ENCODE measurements around the gene DMPK. TPM values are rescaled to one million over a fixed set of nuclear protein-coding genes. Genes with fewer than 3 reads are reported as not detected.

The DMPK gene
- total and polyA plus RNA-seq, 2 of the 4 experiments (the other 2 are of a cell fraction), result 7.9 to 50.7 TPM

GRCh38 chr19:45769821-45770191 is 12.5 kb downstream of the DMPK start:
- WGBS, 2 experiments (ENCODE audit: extremely low coverage in 2 of 2, insufficient read length in 1 of 2), result 2% methylated on average over 16 of the region's 28 CpGs; no CpG with 5 or more reads in 1 of the 2 experiments
- H3K18ac ChIP-seq (ENCODE audit: low read depth, low read length), result no peak overlapping the region; the same call in 1 of the 2 replicates
- BruUV-seq (replicated peaks), result TSS peak; percentile 85
- H2AK5ac ChIP-seq (ENCODE audit: low read depth, low read length), result peak overlapping the region; percentile 86
- intact Hi-C loops (cut with micrococcal nuclease), result loop anchor here (1.0 to 2.0 kb wide), 3 partner anchors 29 to 77 kb away; partner anchors contain the start of gene QPCTL
- peak overlapping the region; percentile 64 for H2BK5ac ChIP-seq (ENCODE audit: low read depth, low read length, poor library complexity, severe bottlenecking)
- peaks cover 10% of the 10 kb centered on the region; the same call in 1 of the 2 replicates for H3K36me3 ChIP-seq (ENCODE audit: control insufficient read depth, insufficient read depth, low read length)
- TF ChIP-seq BHLHE40 (IDR thresholded peaks at IDR 0.05; ENCODE audit: low read depth, low read length) (no peak), SMC3 (IDR thresholded peaks at IDR 0.05; ENCODE audit: low read depth, low read length) (no peak), CTCF (conservative IDR thresholded peaks at IDR 0.05; ENCODE audit: low read depth, low read length) (no peak)
- H4K8ac ChIP-seq (ENCODE audit: low read depth in 2 of 2, low read length in 2 of 2), result peak overlapping the region in 1 of 2 experiments; percentile 49; a peak in 2 of 4 replicates
- peak overlapping the region; percentile 4; the same call in 1 of the 2 replicates for H2BK120ac ChIP-seq (ENCODE audit: low read depth, low read length)
- ChIA-PET POLR2A (ENCODE audit: unreplicated experiment) (interaction anchor here (0.6 to 1.0 kb wide), 5 partner anchors 13 to 56 kb away, joined by 3 to 11 read pairs (median 5); partner anchors contain the start of gene DMPK), CTCF (interaction anchor here (0.6 to 3.0 kb wide), 9 partner anchors 13 to 77 kb away, joined by 3 to 24 read pairs (median 4); partner anchors contain the start of gene QPCTL)
- H3K4me3 ChIP-seq (ENCODE audit: insufficient read depth, low read depth, low read length), result peak overlapping the region; percentile 33
- H3K9ac ChIP-seq (ENCODE audit: low read depth, low read length), result peak overlapping the region; percentile 75
- no peaks in the 10 kb centered on the region; the same call in 1 of the 2 replicates for H3K9me1 ChIP-seq (ENCODE audit: insufficient read depth, low read length)
- H3K4me1 ChIP-seq (ENCODE audit: control insufficient read depth, insufficient read depth, low read length), result peaks cover 13% of the 10 kb centered on the region
- in situ Hi-C loops (cut with MboI; ENCODE audit: low sequenced_read_pairs), result no loop called here
- no peaks in the 10 kb centered on the region for H3K27me3 ChIP-seq (ENCODE audit: control insufficient read depth, insufficient read depth, low read length)
- H3K27ac ChIP-seq (ENCODE audit: insufficient read depth, low read length), result peak overlapping the region; percentile 89
- H3K9me3 ChIP-seq (ENCODE audit: control insufficient read depth, insufficient read depth, low read length), result no peaks in the 10 kb centered on the region
- H2AK9ac ChIP-seq (replicated peaks; ENCODE audit: low read depth, low read length, poor library complexity), result peak overlapping the region; percentile 84
- dilution Hi-C loops (cut with HindIII; ENCODE audit: low sequenced_read_pairs, unreplicated experiment), result no loop called here
- H3K4me2 ChIP-seq (ENCODE audit: low read depth, low read length), result peak overlapping the region; percentile 83
- peak overlapping the region; percentile 38 for H3K14ac ChIP-seq (replicated peaks; ENCODE audit: low read depth, low read length)
- peak; percentile 38 for DNase-seq
- H2AFZ ChIP-seq (replicated peaks; ENCODE audit: low read length, poor library complexity), result peak overlapping the region; percentile 94
- H3K79me1 ChIP-seq (ENCODE audit: low read depth in 1 of 2, low read length in 2 of 2), result peaks cover 4 to 17% of the 10 kb centered on the region in 2 experiments; a peak in 1 of 4 replicates
- H2BK15ac ChIP-seq (ENCODE audit: low read depth, low read length), result peak overlapping the region; percentile 52; the same call in 1 of the 3 replicates
- peak overlapping the region; percentile 19; the same call in 1 of the 2 replicates for H4K5ac ChIP-seq (ENCODE audit: low read depth, low read length)
- H3K23ac ChIP-seq (ENCODE audit: low read depth, low read length), result peak overlapping the region; percentile 21; the same call in 1 of the 2 replicates
- peaks cover 12% of the 10 kb centered on the region for H4K20me1 ChIP-seq (ENCODE audit: insufficient read depth, low read length)
- no peak overlapping the region for H2BK20ac ChIP-seq (ENCODE audit: low read depth, low read length)
- H3K56ac ChIP-seq (ENCODE audit: extremely low read depth, insufficient read depth, low read length), result peak overlapping the region; percentile 48; the same call in 1 of the 2 replicates
- no peak for ATAC-seq (ENCODE audit: low read depth)
- peak overlapping the region; percentile 67 for H4K91ac ChIP-seq (ENCODE audit: insufficient read depth, low read depth, low read length)
- H3K4ac ChIP-seq (ENCODE audit: low read depth, low read length), result peak overlapping the region; percentile 74
